Tibial artery (tissue), 4 donors: ENCODE measurements around the gene NCLN.

Source experiments
- DNase-seq, 2 donors: peaks; one replicate each; pipeline ENCODE4 v3.0.0-alpha.2; 2019
- H3K27ac ChIP-seq, 2 donors: fragments of 200-600 bp; sonication (generic) in 1 of 2; 1 replicate in 1 of 2; 2 replicates in 1 of 2; pipeline ENCODE4 v1.5.1; 2018 to 2019; ENCODE audit warnings: mild to moderate bottlenecking in 1 of 2
- H3K27me3 ChIP-seq, 2 donors: fragments of 200-600 bp; sonication (generic) in 1 of 2; one replicate each; pipeline versions ENCODE4 v1.5.1 to v1.6.0; 2016 to 2019
- H3K36me3 ChIP-seq, 3 donors: fragments of 200-600 bp; sonication (generic) in 2 of 3; one replicate each; pipeline ENCODE4 v1.5.1; 2016 to 2019; ENCODE audit warnings: mild to moderate bottlenecking in 2 of 3
- H3K4me1 ChIP-seq, 4 donors: fragments of 200-600 bp; sonication (generic) in 2 of 4; 1 replicate in 3 of 4; 2 replicates in 1 of 4; pipeline ENCODE4 v1.5.1; 2016 to 2019
- H3K4me3 ChIP-seq, 2 donors: fragments of 200-600 bp; sonication (generic) in 1 of 2; 1 replicate in 1 of 2; 2 replicates in 1 of 2; pipeline ENCODE4 v1.5.1; 2018 to 2019; ENCODE audit warnings: mild to moderate bottlenecking in 2 of 2
- H3K9me3 ChIP-seq, 3 donors: fragments of 200-600 bp; sonication (generic) in 1 of 3; one replicate each; pipeline ENCODE4 v1.5.1; 2016 to 2019
- intact Hi-C: fragments of 100-400 bp; cut with DNase I; formaldehyde crosslinking; loops from one replicate; pipeline ENCODE4 v1.15.0; 2023; ENCODE audit warnings: low total_unique reads
- TF ChIP-seq, protein P1 (sequence below), 2 experiments: fragments of 200-600 bp in 1 of 2; fragments of 450-650 bp in 1 of 2; IDR thresholded peaks; one replicate each; pipeline ENCODE4 v1.5.1; 2017 to 2019; ENCODE audit warnings: antibody characterized with exemption in 2 of 2, mild to moderate bottlenecking in 1 of 2, moderate library complexity in 1 of 2

The NCLN gene

GRCh38 chr19:3159565-3159964, 26.2 kb upstream of the NCLN start:
- DNase-seq = no peak

GRCh38 chr19:3160219-3160618, 25.5 kb upstream of the NCLN start:
- peaks cover 0 to 6% (median 0%) of the 10 kb centered on the region in 3 donors for H3K9me3 ChIP-seq
- no peak overlapping the region for H3K27ac ChIP-seq
- H3K4me3 ChIP-seq = no peak overlapping the region
- H3K27me3 ChIP-seq = peaks cover 0 to 8% of the 10 kb centered on the region in 2 donors
- TF ChIP-seq, protein P1, sequence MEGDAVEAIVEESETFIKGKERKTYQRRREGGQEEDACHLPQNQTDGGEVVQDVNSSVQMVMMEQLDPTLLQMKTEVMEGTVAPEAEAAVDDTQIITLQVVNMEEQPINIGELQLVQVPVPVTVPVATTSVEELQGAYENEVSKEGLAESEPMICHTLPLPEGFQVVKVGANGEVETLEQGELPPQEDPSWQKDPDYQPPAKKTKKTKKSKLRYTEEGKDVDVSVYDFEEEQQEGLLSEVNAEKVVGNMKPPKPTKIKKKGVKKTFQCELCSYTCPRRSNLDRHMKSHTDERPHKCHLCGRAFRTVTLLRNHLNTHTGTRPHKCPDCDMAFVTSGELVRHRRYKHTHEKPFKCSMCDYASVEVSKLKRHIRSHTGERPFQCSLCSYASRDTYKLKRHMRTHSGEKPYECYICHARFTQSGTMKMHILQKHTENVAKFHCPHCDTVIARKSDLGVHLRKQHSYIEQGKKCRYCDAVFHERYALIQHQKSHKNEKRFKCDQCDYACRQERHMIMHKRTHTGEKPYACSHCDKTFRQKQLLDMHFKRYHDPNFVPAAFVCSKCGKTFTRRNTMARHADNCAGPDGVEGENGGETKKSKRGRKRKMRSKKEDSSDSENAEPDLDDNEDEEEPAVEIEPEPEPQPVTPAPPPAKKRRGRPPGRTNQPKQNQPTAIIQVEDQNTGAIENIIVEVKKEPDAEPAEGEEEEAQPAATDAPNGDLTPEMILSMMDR (IDR thresholded peaks at IDR 0.05) = no peak
- intact Hi-C loops = loop anchor here (5.0 kb wide), 3 partner anchors 33 to 273 kb away; no protein-coding TSS in a partner anchor
- H3K4me1 ChIP-seq = peaks cover 0 to 1% (median under 1%) of the 10 kb centered on the region in 4 donors
- no peak for DNase-seq
- no peaks in the 10 kb centered on the region for H3K36me3 ChIP-seq

More at GRCh38 chr19:3159565-3159964, 26.2 kb upstream of the NCLN start:
- peaks cover 0 to 6% (median 0%) of the 10 kb centered on the region in 3 donors for H3K9me3 ChIP-seq
- H3K4me1 ChIP-seq = peaks cover 0 to 8% (median 3%) of the 10 kb centered on the region in 4 donors
- intact Hi-C loops = no loop called here
- no peak overlapping the region for H3K27ac ChIP-seq
- TF ChIP-seq, protein P1 (IDR thresholded peaks at IDR 0.05) = no peak
- H3K27me3 ChIP-seq = peaks cover 0 to 8% of the 10 kb centered on the region in 2 donors
- H3K4me3 ChIP-seq = no peak overlapping the region
- no peaks in the 10 kb centered on the region for H3K36me3 ChIP-seq

DNA sequence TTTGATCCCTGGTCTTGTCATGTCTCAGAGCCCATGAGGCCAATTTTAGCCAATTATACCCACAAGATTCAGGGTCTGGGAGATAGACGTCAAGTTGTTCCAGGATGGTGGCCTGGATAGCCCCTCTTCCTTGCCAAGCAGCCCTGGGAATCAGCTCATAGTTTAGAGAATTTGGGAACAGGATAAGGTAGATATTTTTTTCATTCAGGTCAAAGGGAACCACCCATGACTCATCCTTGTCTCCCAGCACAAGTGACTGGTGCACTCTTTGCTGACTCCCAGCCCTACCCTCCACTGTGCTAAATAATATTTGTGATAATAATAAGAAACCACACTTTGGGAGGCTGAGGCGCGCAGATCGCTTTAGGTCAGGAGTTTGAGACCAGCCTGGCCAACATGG, 24.3 kb upstream of the NCLN start:
- intact Hi-C loops = loop anchor here (5.0 kb wide), 3 partner anchors 34 to 274 kb away; no protein-coding TSS in a partner anchor
- TF ChIP-seq, protein P1 (IDR thresholded peaks at IDR 0.05) = no peak
- Histone ChIP-seq H3K36me3 (no peaks in the 10 kb centered on the region), H3K4me3 (no peak overlapping the region), H3K9me3 (peaks cover 0 to 6% (median 0%) of the 10 kb centered on the region in 3 donors), H3K4me1 (no peaks in the 10 kb centered on the region), H3K27me3 (peaks cover 0 to 8% of the 10 kb centered on the region in 2 donors), H3K27ac (no peak overlapping the region)
- DNase-seq = no peak

- Histone ChIP-seq H3K27me3 (peaks cover 0 to 8% of the 10 kb centered on the region in 2 donors), H3K27ac (no peak overlapping the region), H3K9me3 (peaks cover 0 to 6% (median 0%) of the 10 kb centered on the region in 3 donors), H3K4me1 (no peaks in the 10 kb centered on the region), H3K4me3 (no peak overlapping the region), H3K36me3 (no peaks in the 10 kb centered on the region)
- TF ChIP-seq, protein P1 (IDR thresholded peaks at IDR 0.05) = no peak
- peak in 1 of 2 donors; percentile 65 for DNase-seq
- intact Hi-C loops = loop anchor here (1.0 to 5.0 kb wide), 4 partner anchors 35 to 275 kb away; no protein-coding TSS in a partner anchor
Observed at GRCh38 chr19:3162418-3163229, 23.1 kb upstream of the NCLN start.

- no peaks in the 10 kb centered on the region for H3K4me1 ChIP-seq
- DNase-seq = peak in 1 of 2 donors; percentile 69
- H3K36me3 ChIP-seq = no peaks in the 10 kb centered on the region
- no peak overlapping the region for H3K4me3 ChIP-seq
- TF ChIP-seq, protein P1 (IDR thresholded peaks at IDR 0.05) = peak; percentile 88 to 94
- H3K9me3 ChIP-seq = peaks cover 0 to 6% (median 0%) of the 10 kb centered on the region in 3 donors
- no peak overlapping the region for H3K27ac ChIP-seq
- intact Hi-C loops = loop anchor here (1.0 to 5.0 kb wide), 4 partner anchors 36 to 276 kb away; no protein-coding TSS in a partner anchor
- peaks cover 0 to 8% of the 10 kb centered on the region in 2 donors for H3K27me3 ChIP-seq
Observed at GRCh38 chr19:3163230-3163886, 22.4 kb upstream of the NCLN start.
